IPS-NIHi7 (cell line): ENCODE data around the gene NEU1.

Experiments
- DNase-seq: peaks from one replicate; pipeline ENCODE4 v3.0.0; 2012; ENCODE audit warnings: mixed read lengths; ENCODE audit errors: extremely low spot score

The NEU1 gene

DNA sequence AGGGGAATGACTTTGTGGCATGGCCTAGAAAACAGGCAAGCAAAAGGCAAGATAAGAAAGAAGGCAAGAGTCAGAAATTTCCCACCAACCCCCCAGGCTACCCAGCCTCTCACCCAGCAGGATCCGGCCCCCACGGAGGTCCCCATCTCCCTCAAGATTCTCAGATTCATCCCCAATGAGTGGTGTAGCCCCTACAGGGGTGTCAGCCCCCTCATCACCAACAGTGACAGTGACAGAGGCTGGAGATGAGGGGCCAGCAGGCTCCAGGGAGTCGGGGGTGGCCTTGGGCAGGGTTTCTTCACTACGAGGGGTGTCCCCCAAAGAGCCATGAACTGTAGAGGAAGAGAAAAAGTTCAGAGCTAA, 33.9 kb upstream of the NEU1 start:
- no peak for DNase-seq

DNA sequence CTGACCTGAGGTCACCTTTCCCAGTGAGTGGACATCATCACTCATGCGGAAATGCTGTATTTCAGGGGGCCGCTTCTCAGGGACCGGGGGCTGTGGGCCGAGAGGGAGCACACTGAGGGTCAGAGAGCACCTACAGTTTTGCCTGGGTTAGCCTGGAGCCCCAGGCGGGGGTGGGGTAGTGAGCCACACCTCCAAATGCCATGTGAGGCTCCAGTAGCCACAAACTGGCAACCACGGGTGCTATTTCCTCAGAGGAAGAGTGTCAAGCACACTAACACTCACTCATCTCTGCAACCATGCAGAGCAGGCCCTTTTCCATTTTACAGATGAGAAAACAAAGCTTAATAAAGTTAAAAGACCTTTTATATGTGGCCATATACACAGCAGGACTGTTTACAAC, 30.2 kb upstream of the NEU1 start:
- no peak for DNase-seq

DNA sequence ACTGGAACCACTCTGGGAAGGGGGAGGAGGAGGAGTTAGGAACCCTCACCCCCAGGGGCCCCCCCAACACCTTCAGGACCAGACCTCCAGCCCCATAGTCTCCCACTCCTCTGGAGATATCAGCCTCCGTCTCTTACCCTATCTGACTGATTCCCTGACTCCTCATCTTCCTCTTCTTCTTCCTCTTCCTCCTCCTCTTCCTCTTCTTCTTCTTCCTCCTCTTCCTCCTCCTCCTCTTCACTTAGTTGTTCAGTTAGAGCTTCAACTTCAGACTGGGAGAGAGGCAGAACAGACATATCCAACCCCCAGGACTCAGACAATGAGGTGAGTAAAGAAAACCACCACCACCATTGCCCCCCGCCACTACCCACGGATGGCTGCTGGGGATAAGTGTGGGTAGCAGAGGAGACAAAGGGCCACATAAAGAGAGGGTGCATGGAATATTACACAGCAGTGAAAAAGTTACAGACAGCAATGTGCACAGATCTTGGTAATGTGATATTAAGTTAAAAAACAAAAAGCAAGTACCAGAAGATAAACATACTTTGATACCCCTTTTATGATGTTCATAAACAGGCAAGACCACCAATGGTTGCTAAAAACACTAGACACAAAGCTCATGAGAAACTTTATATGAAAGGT, 26.8 kb upstream of the NEU1 start:
- peak; percentile 7 for DNase-seq

DNA sequence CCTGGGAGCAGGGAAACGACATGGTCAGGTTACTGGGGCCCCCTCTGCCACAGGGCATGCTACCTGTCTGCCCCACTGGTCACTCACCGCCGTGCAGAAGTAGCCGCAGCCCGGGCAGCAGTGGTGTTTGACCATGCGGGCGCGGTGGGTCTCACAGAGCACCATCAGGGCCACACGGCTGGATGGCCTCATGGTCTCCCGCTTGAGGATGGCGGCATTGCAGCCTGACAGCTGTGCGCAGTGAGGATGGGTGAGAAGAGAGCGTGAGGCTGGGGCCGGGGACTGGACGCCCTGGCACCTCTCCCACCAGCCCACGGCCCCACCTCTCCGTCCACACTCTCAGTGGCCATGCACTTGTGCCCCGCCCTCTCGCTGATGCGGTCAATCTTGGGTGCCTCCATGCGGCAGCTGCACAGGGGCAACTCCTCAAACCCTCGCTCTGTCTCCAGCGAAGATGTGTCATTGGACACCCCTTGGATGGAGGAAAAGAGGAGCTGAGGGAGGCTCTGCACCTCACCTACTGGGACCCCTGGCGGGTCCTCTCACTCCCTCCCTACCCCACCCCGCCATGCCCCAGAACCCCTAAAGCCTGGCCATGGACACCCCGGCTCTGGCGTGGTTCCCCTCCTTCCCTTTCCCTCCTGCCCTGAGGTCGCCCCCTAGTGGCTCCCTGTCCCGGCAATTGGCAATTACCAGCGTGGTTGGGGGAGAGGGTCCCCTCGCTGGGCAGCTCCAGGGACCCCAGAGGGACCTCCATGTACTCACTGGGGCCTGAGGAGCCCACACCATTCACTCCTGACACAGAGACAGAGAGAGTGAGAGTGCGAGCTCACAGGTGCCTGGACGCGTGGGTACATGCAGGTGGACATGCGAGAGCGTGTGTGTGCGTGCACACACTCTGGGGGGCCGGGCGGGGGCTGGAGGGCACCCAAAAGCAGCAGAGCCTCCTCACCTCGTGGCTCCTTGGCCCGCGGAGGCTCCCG, 25.9 kb upstream of the NEU1 start:
- DNase-seq, result peak; percentile 71

DNA sequence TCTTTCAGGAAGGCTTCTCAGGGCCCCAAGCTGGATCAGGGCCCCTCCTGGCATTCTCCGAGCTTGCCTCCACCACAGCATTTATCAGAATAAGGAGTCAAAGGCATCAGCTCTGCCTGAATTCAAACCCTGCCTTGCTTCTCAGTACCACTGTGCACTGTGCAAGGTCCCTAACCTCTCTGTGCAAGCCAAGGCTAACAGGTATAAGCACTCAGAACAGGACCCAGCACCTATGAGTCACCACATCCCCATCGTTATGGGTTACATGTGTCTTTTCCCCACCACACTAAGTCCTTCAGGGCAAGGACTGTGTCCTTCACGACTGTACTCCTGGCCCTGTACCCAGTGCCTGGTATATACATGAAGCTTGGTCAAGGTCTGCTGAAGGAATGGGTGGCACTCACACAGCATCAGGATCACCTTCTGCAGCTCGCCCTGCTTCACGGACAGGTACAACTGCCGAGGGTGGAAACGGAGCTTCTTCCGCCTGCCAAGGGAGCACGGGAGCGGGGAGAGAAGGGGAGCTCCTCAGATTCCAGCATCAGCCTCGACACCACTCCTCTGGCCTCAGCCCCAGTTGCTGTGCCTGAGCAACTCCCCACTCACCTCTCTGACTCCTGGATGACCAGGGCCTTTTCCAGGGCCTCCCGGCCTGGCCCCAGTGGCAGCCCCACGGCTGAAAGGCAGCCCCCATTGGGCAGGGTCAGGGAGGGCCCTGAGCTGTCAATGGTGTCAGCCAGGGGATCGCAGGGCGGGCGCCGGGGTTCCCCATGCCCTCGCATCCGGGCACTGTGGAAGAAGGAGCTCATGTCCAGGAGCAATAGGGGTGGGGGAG, 24.8 kb upstream of the NEU1 start:
- no peak for DNase-seq

DNA sequence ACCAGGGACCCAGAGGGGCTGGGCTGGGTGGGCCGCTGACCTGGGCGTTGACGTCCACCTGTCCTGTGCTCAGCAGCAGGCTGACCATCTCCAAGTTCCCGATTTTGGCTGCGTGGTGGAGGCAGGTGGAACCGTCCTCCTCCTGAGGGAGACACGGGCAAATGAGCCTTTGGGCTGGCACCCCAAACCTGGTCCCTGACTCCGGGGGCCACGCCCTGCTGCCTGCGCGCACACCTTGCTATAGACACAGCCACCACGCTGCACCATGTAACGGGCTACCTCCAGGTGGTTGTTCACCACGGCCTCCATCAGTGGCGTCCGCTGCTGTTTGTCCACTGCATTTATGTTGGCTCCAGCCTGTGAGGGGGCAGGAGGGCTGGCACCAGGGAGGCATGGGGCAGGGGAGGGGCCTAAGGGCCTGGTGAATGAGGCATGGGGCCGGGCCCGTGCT, 23.9 kb upstream of the NEU1 start:
- no peak for DNase-seq

DNA sequence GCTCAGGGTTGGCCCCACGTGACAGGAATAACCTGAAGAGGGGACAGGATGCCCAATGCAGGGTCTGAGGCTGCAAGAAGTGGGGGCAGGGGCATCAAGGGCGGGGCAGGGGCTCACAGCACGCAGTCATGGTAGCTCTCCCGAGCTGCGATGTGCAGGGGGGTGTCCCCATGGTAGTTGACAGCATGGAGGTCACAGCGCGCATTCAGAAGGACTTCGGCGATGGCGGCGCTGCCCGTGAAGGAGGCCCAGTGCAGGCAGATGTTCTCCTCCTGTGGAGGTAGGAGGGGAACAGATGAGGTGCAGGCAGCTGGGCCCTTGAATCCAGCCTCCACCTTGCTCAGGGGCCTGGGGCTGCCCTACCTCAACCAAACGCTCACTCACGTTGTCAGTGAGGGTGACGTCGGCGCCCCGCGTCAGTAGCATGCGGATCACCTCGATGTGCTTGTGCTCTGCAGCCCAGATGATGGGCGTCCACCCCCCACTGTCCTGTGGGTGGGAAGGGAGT, 22.0 kb upstream of the NEU1 start:
- DNase-seq, result no peak

DNA sequence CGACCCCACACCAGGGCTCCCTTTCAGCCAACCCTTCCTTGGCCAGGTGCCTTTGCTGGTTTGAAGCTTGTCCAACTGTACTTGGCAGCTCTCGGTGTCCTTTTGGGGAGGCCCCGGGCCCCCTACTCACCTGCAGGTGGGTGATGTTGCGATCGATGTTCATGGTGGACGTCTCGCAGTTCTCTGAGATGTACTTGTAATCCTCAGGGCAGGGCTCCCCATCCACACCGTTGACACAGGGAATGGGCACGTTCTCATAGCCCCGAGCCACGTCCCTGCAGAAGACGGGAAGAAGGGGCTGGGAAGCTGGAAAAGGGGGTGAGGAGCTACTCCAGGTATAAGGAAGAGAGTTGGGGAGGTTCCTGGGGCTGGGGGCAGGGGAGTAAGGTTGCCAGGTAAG, 21.1 kb upstream of the NEU1 start:
- DNase-seq, result no peak

DNA sequence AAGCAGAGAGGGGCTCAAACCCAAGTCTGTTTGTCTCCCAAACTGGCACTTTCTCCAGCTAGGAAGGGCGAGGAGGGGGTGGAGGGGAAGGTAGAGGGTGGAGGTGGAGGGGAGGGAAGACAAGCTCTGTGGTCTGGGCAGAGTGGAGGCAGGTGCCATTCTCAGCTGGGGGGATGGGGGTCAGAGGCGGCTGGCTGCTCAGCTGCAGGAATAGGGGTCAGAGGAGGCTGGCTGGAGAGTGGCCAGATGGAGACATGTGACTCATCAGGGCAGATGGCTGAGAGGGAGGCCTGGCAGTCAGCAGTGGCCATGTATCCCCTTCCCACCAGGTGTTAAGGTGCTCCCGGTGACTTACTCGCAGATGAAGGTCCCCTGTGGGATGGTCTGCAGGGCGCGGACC, 19.7 kb upstream of the NEU1 start:
- DNase-seq, result no peak

DNA sequence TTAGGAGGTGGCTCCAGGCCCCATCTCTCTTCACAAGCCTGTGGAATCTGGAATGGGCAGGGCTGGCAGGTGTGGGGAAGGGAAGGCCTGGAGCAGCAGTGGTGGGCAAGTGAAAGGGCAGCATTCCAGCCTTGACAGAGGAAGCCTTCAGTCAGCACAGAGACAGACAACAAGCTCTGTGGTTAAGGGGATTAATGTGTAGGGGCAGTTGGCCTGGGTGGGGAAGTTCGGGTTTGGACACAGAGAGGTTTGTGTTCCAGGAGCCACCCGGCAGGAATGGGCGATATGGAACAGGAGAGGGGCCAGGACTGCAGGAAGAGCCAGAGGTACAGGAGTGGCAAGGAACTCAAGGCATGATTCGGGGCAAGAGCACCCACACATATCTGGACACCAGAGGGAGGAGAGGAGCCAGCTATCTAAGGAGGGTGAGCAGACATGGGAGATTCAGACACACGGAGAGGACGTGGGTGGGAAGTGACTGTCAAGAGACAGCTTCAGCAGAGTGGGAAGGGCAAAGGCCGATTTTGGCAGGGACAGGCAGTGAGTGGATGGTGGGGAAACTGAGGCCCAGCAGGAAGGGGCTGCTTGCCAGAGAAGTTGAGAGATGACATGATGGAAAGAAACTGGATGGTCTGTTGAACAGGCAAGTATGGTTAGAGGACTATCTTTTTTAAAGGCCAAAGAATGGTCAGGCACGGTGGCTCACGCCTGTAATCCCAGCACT, 18.7 kb upstream of the NEU1 start:
- DNase-seq, result no peak

DNA sequence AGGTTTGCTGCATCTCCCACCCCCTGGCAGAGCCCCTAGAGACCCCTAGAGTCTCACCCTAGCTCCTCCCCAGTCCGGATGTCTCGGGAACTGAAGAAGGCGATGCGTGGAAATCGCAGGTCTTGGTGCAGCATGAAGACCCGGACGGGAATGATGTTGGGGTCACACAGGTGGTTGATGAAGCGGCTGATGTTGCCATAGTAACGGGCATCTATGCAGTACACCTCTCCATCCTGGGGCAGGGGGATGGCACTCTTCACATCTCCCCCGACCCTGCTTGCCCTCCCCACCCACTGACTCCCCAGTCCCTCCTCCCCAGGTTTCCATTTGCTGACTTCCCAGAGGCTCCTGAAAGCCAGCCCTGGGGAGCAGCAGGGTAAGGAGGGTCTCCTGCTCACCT, 18.0 kb upstream of the NEU1 start:
- no peak for DNase-seq

DNA sequence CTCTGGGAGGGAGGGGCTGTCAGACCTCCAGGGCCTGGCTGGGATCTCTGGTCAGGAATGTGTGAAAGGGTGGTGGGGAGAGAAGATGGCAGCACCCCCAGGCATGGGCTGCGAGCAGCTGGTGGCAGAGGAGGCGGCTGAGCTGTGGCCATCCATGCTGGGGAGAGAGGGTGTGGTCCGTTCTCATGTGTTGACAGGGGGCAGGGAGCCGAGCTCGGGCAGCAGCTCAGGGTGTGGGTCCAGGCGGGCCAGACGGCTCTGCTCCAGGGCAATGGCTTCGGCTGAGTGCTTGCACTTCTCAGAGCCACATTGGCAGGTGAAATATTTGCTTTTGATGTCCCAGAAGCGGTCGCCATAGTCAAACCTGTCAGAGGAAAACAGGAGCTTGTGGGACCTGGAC, 17.3 kb upstream of the NEU1 start:
- no peak for DNase-seq

DNA sequence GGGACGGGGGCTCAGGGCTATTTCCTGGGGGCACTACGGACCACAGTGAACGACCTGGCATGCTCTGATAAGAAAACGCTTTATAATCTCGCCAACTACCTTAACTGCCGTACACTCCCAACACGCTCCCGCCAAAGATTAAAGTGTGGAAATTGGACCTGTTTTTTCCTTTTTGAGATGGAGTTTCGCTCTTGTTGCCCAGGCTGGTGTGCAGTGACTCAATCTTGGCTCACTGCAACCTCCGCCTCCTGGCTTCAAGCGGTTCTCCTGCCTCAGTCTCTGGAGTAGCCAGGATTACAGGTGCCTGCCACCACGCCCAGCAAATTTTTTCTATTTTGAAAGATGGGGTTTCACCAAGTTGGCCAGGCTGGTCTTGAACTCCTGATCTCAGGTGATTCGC, 16.5 kb upstream of the NEU1 start:
- DNase-seq, result no peak

DNA sequence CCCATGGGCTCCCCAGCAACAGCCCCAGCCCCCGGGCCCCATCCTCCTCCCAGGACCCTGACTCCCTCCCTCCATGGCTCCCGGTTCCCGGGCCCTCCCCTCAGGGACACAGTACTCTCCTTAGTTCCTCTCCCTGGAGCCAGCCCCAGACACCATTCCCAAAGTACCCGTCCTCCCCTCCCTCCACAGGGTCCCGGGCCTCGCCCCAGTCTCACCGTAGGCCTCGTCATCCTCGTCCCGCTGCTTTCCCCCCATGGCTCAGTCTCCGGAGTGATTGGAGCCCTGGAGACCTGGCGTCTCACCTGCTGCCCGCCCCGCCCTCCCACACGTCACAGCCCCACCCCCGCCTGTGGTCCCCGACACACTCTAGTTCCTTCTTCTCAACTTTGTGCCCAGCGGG, 16.1 kb upstream of the NEU1 start, which contains the start of gene SLC44A4:
Gene SLC44A4 (minus strand): TSS at position 272 of the 400 bp plus-strand sequence. CDS start 17 bp downstream, at position 255.
- peak; percentile 74 for DNase-seq

DNA sequence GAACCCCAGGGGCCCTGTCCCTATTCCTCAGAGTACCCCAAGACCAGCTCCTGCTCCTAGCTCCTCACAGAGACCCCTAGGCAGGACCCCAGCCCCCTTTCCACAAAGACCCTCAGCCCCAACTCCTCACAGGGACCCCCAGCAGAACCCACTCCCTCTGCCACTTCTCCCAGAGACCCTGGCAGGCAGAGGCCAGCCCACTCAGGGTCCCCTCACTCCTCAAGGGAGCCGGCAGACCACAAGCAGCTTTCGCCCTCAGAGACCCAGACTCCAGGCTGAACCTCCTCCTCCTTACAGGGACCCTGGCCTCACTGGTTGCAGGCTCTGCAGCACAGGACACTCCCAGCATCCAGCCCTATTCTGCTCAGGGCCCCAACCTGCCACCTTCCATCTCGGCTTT, 15.6 kb upstream of the NEU1 start:
- no peak for DNase-seq

DNA sequence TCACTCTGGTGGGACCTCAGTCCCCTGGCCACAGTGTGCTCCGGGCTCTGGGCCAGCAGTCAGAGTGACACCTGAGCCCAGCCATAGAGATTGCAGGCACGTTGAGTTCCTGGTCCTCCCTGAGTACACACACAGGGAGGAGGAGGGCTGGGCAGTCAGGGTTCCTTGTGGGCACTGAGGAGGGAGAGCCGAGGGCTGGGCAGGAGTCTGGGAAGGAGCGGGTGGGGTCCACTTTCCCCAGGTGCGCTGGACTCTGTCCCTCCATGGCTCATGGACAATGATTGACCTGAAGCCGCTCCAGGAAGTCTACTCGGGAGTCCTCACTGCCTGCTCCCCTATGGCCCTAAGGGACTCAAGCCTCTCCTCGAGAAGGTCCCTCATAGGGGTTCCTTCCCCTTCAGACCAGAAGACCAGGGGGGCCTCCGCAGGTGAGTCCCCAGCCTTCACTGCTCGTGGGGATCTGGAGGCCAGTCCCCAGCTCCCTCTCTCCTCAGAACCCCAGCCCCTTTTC, 15.1 kb upstream of the NEU1 start:
- DNase-seq, result no peak

DNA sequence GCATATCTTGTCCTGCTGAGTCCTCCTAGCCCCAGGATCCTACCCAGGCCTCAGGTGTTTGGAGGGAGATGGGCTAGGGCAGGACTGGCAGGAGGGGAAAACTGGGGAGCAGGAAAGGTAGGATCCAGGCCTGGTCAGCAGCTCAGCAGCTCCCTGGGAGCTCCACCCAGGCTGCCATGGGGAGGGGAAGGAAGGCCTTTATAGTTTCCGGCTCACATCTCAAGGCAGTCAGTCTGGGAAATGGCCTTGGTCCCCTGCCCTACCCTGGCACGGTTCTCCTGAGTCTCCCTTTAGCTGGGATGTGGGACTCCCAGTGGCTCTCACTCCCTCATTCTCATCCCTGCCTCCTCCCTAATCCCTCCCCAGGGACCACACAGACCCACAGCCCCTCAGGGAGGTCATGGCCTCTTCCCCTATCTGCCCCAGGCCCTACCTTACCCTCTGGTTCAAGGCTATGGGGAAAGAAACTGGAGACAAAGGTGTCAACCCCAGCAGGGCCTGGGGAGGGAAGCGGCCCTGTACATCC, 14.6 kb upstream of the NEU1 start:
- DNase-seq, result no peak

DNA sequence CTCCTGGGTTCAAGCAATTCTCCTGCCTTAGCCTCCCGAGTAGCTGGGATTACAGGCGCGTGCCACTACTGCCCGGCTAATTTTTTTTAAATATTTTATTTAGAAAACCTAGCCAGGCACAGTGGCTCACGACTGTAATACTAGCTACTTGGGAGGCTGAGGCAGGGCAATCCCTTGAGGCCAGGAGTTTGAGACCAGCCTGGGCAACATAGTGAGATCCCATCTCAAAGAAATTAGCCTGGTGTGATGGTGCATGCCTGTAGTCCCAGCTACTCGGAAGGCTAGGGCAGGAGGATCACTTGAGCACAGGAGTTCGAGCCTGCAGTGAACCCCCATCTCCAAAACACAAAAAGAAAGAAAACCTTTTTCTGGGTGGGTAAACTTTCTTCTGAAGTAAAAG, 13.7 kb upstream of the NEU1 start:
- DNase-seq, result no peak

DNA sequence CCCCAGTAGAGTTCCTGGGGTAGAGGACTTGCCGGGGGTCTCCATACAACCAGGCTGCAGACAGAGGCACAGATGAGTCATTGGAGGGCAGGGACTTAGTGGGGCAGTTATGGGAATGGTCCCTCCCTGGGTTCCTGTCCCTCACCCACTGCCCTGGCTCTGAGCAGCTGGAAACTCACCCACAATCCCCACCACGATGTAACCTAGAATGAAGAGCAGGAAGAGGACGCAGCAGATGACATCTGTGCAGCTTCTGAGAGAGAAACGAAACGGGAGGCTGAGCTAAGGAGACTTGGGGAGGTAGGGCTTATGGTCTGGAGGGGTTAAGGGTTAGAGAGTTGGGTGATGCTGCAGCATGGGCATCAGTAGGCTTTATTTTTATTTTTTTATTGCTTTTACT, 13.3 kb upstream of the NEU1 start:
- no peak for DNase-seq

DNA sequence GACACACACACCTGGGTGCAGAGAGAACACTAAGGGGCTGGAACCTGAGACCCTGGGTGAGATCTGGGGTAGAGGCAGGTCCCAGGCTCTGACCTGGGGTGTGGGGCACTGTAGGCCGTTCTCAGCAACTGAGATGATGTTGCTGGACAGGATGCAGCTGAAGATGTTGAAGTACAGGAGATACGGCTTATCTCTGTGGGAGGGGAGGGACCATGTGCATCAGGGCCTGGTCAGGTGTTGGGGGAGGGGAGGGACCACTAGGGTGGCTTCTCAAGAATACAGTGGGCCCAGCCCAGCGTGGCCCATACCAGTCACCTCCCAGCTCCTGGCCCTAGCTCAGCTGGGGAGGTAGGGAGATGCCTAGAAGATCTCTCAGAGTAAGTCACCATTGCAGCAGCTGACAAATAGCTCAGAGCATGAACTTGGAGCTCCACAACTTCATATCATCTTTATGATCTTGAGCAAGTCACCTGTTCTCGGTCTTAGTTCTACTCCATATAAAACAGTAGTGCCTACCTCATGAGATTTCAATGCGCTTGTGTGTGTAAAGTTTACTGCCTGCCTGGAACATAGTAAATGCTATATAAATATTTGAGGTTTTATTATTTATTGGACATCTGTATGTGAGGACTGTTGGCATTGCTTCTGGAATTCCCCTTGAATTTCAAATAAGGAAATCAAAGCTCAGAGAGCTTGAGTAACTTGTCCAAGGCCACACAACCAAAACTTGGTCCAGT, 12.4 kb upstream of the NEU1 start:
- DNase-seq, result no peak
